ENCODE results near the gene MGAT5B.

DNA sequence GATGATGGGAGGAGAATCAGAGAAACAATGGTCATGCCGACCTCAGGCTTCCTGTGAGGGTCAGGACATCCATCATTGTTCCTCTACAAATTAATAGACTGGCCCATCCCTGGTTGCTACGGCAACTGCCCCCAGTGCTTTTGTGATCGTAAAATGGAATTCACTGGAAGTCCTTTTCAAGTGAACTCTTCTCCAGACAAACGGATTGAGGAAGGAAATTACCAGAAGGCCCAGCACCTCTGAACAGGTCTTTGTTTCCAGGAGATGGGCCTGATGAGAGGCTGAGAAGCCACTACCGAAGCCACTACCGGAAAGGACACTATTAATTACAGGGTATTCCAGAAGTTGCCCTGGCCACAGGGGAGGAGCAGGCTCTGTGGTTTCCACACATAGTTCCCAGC is 126.0 kb downstream of the MGAT5B start:
- TF ChIP-seq, protein P1, sequence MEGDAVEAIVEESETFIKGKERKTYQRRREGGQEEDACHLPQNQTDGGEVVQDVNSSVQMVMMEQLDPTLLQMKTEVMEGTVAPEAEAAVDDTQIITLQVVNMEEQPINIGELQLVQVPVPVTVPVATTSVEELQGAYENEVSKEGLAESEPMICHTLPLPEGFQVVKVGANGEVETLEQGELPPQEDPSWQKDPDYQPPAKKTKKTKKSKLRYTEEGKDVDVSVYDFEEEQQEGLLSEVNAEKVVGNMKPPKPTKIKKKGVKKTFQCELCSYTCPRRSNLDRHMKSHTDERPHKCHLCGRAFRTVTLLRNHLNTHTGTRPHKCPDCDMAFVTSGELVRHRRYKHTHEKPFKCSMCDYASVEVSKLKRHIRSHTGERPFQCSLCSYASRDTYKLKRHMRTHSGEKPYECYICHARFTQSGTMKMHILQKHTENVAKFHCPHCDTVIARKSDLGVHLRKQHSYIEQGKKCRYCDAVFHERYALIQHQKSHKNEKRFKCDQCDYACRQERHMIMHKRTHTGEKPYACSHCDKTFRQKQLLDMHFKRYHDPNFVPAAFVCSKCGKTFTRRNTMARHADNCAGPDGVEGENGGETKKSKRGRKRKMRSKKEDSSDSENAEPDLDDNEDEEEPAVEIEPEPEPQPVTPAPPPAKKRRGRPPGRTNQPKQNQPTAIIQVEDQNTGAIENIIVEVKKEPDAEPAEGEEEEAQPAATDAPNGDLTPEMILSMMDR (IDR thresholded peaks at IDR 0.05) = no peak
- no peak for TF ChIP-seq EZH2 (IDR thresholded peaks at IDR 0.05)
